HepG2 (cell line): ENCODE data around the gene GPR65. TPM values are rescaled to one million over a fixed set of nuclear protein-coding genes. Genes with fewer than 3 reads are reported as not detected.

Source experiments
- ARNT ChIP-seq: fragments of 450-650 bp; IDR thresholded peaks from 2 replicates; pipeline ENCODE4 v1.6.1; 2017
- CBX5 ChIP-seq: sonication (generic); formaldehyde crosslinking; IDR thresholded peaks from 2 replicates; pipeline ENCODE4 v1.4.0; 2020; ENCODE audit warnings: missing genetic modification reagents, borderline replicate concordance
- DNMT1 ChIP-seq: sonication (generic); formaldehyde crosslinking; IDR thresholded peaks from 2 replicates; pipeline ENCODE4 v1.5.1; 2020; ENCODE audit warnings: mild to moderate bottlenecking, missing genetic modification reagents
- DR1 ChIP-seq: sonication (generic); formaldehyde crosslinking; IDR thresholded peaks from 2 replicates; pipeline ENCODE4 v1.8.0; 2021; ENCODE audit warnings: mild to moderate bottlenecking, missing genetic modification reagents, inconsistent platforms
- FOXK2 ChIP-seq: fragments of 450-650 bp; IDR thresholded peaks from 2 replicates; pipeline ENCODE4 v1.6.1; 2016
- LCORL ChIP-seq, 2 experiments: fragments of 450-650 bp in 1 of 2; sonication (generic) in 1 of 2; formaldehyde crosslinking in 1 of 2; IDR thresholded peaks; 2 replicates each; pipeline versions ENCODE4 v1.5.0 to v1.6.1; 2017 to 2020; ENCODE audit warnings: antibody characterized with exemption in 1 of 2, missing genetic modification reagents in 1 of 2
- NFAT5 ChIP-seq: sonication (generic); formaldehyde crosslinking; IDR thresholded peaks from 2 replicates; pipeline ENCODE4 v1.4.0; 2020; ENCODE audit warnings: missing genetic modification reagents
- NR2F2 ChIP-seq: IDR thresholded peaks from 2 replicates; pipeline ENCODE4 v1.6.1; 2012; ENCODE audit warnings: low read depth, inconsistent platforms, borderline replicate concordance
- SNAI1 ChIP-seq: sonication (generic); formaldehyde crosslinking; IDR thresholded peaks from 2 replicates; pipeline ENCODE4 v1.5.0; 2020; ENCODE audit warnings: mild to moderate bottlenecking, missing genetic modification reagents, borderline replicate concordance
- SP5 ChIP-seq: IDR thresholded peaks from 2 replicates; pipeline ENCODE4 v1.6.1; 2016; ENCODE audit warnings: low read depth, borderline replicate concordance
- TARDBP ChIP-seq: sonication (generic); formaldehyde crosslinking; IDR thresholded peaks from 2 replicates; pipeline ENCODE4 v1.8.0; 2022; ENCODE audit warnings: mild to moderate bottlenecking, missing genetic modification reagents
- TBL1XR1 ChIP-seq: fragments of 150-350 bp; IDR thresholded peaks from 2 replicates; pipeline ENCODE4 v1.6.1; 2014; ENCODE audit warnings: borderline replicate concordance, low read length; ENCODE audit not compliant: partially characterized antibody
- TFDP1 ChIP-seq: IDR thresholded peaks from 2 replicates; pipeline ENCODE4 v1.6.1; 2016; ENCODE audit warnings: missing compliant biosample characterization, missing genetic modification reagents, borderline replicate concordance
- YEATS4 ChIP-seq: sonication (generic); formaldehyde crosslinking; IDR thresholded peaks from 2 replicates; pipeline ENCODE4 v1.4.0; 2020; ENCODE audit warnings: missing genetic modification reagents, borderline replicate concordance
- ZBTB8A ChIP-seq: sonication (generic); formaldehyde crosslinking; IDR thresholded peaks from 2 replicates; pipeline ENCODE4 v1.4.0; 2020; ENCODE audit warnings: mild to moderate bottlenecking, low read depth, missing genetic modification reagents, borderline replicate concordance
- ZNF136 ChIP-seq: sonication (generic); formaldehyde crosslinking; IDR thresholded peaks from 2 replicates; pipeline ENCODE4 v1.8.1; 2022; ENCODE audit warnings: low read depth, mild to moderate bottlenecking, moderate library complexity, missing genetic modification reagents
- ZNF33A ChIP-seq: sonication (generic); formaldehyde crosslinking; IDR thresholded peaks from 2 replicates; pipeline ENCODE4 v1.5.1; 2020; ENCODE audit warnings: missing genetic modification reagents, mild to moderate bottlenecking, moderate library complexity, borderline replicate concordance
- ZNF430 ChIP-seq: sonication (generic); formaldehyde crosslinking; IDR thresholded peaks from 2 replicates; pipeline ENCODE4 v1.9.0; 2021; ENCODE audit warnings: mild to moderate bottlenecking, missing genetic modification reagents
- ZNF629 ChIP-seq: sonication (generic); formaldehyde crosslinking; conservative IDR thresholded peaks from 2 replicates; pipeline ENCODE4 v1.5.0; 2020; ENCODE audit warnings: missing genetic modification reagents
- ZNF720 ChIP-seq: sonication (generic); formaldehyde crosslinking; IDR thresholded peaks from 2 replicates; pipeline ENCODE4 v1.4.0; 2020; ENCODE audit warnings: missing genetic modification reagents
- polyA plus RNA-seq, 8 experiments: library from polyadenylated mRNA; depleted of rRNA in 3 of 8; stranded (reverse) in 7 of 8; unstranded in 1 of 8; fragments of >200 nt; fragmentation: Illumina TruSeq in 4 of 8; extraction: Trizol in 4 of 8; gene quantifications; 2 replicates each; pipeline versions ENCODE4 v1.2.1 to v1.2.3, GENCODE V29; 2011 to 2016; ENCODE audit warnings: low read depth in 4 of 8, missing spikeins in 1 of 8, mixed read lengths in 1 of 8; ENCODE audit not compliant: insufficient read depth in 1 of 8
- total RNA-seq, 5 experiments: library from RNA; depleted of rRNA; stranded (reverse); fragments of >200 nt; fragmentation: Illumina TruSeq; extraction: Trizol; gene quantifications; 2 replicates each; pipeline ENCODE4 v1.2.3, GENCODE V29; 2016; ENCODE audit warnings: low read depth in 1 of 5
- TF ChIP-seq, protein P1 (sequence below): sonication (generic); formaldehyde crosslinking; IDR thresholded peaks from 2 replicates; pipeline ENCODE4 v1.5.1; 2020; ENCODE audit warnings: missing genetic modification reagents, mild to moderate bottlenecking, borderline replicate concordance
- TF ChIP-seq, protein P2 (sequence below): IDR thresholded peaks from 2 replicates; pipeline ENCODE4 v1.6.1; 2016

The GPR65 gene
- total and polyA plus RNA-seq, 2 of the 13 experiments (the other 11 are each of a cell fraction or from before 2014, with no cell fraction given) = not detected

DNA sequence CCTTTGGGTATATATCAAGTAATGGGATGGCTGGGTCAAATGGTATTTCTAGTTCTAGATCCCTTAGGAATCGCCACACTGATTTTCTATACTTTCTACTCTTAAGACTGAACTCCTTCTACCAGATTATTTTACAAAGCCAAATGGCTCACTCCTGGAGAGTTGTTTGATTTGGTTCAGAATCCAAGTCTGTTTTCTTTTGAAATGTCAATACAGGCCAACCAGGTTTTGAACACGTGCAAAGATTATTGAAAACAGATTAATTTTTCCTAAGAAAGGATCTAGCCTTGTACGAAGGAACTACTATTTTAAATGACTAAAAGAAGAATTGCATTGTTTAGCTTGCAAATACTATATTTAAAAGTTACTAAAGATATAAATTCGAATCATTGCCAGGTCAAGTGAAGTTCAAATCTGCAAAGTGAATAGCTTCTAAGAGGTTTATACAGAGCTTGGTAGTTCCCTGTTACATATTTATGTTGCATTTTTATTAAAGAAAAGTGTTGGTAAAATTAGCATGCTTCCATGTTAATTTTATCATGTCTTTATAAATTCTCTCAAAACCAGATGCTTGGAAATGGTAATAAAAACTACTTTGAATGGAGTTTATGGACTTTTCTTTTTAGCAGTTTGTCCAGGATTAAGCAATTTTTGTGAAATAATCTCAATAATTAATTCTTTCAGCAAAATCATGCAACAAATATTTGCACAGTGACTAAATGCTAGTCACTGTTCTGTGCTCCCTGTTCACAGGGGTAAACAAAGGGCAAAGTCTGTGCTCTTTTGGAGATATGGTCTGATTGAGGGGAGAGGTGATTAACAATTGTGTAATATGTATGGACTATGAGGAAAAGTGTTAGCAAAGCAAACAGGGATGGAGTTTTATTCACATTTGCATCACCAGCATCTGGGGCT, 38.9 kb downstream of the GPR65 start (continued):
- TF ChIP-seq YEATS4 (CRISPR knock-in tag) = peak; percentile 60; the same call in 1 of the 2 replicates
- TF ChIP-seq TBL1XR1 = peak; percentile 76
- peak; percentile 42; the same call in 1 of the 2 replicates for TF ChIP-seq LCORL (IDR thresholded peaks at IDR 0.05)
- peak; percentile 34; the same call in 1 of the 2 replicates for TF ChIP-seq LCORL (CRISPR knock-in tag; IDR thresholded peaks at IDR 0.05)
- TF ChIP-seq ZNF430 (CRISPR knock-in tag) = no peak
- no peak for TF ChIP-seq DNMT1
- TF ChIP-seq DR1 (CRISPR knock-in tag) = no peak
- TF ChIP-seq, protein P1, sequence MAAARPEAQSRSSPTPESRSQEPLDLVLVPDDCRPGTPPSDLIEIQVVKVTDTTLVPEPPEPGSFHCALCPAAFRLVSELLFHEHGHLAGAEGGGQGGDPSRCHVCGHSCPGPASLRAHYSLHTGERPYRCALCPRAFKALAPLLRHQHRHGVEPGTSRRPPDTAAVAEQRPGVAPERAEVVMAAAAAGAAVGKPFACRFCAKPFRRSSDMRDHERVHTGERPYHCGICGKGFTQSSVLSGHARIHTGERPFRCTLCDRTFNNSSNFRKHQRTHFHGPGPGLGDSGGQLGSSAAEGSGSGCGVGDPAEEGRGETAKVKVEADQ = peak; percentile 81; the same call in 1 of the 2 replicates
- TF ChIP-seq ARNT = no peak
- no peak for TF ChIP-seq ZNF33A (CRISPR knock-in tag)
- TF ChIP-seq, protein P2, sequence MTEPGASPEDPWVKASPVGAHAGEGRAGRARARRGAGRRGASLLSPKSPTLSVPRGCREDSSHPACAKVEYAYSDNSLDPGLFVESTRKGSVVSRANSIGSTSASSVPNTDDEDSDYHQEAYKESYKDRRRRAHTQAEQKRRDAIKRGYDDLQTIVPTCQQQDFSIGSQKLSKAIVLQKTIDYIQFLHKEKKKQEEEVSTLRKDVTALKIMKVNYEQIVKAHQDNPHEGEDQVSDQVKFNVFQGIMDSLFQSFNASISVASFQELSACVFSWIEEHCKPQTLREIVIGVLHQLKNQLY (CRISPR knock-in tag) = peak; percentile 90
- 0 out of 2 replicates have a peak, but pooled peaks have one; percentile 33 for TF ChIP-seq ZBTB8A (CRISPR knock-in tag)
- TF ChIP-seq FOXK2 = peak; percentile 87
- TF ChIP-seq SP5 (CRISPR knock-in tag) = 0 out of 2 replicates have a peak, but pooled peaks have one; percentile 41
- no peak for TF ChIP-seq CBX5 (CRISPR knock-in tag)
- no peak for TF ChIP-seq SNAI1 (CRISPR knock-in tag)
- TF ChIP-seq ZNF136 (CRISPR knock-in tag) = no peak
- peak; percentile 23; the same call in 1 of the 2 replicates for TF ChIP-seq TFDP1
- peak; percentile 86 for TF ChIP-seq TARDBP (CRISPR knock-in tag)
- TF ChIP-seq NFAT5 (CRISPR knock-in tag) = no peak
- peak; percentile 92 for TF ChIP-seq NR2F2
- TF ChIP-seq ZNF629 (CRISPR knock-in tag) = peak; percentile 46
- TF ChIP-seq ZNF720 = no peak
